Right ventricle myocardium inferior (tissue), 1 donor: Measurements from ENCODE around the gene ERMARD. TPM values are rescaled to one million over a fixed set of nuclear protein-coding genes. Genes with fewer than 3 reads are reported as not detected.
A peak's percentile ranks its signal among the peaks of the same experiment; 100 is the strongest.

Source experiments
- ATAC-seq: fragments of 200-7000 bp; cut with Tn5 transposase; one replicate; pipeline ENCODE4 v1.9.1; 2020; ENCODE audit warnings: mild to moderate bottlenecking, moderate library complexity
- DNase-seq: peaks from one replicate; pipeline ENCODE4 v3.0.0; 2021; ENCODE audit errors: missing footprints
- intact Hi-C: fragments of 100-400 bp; cut with DNase I; formaldehyde crosslinking; loops from one replicate; pipeline ENCODE4 v1.11.0; 2022
- total RNA-seq: library from RNA; stranded (reverse); fragmentation: NEBNext Ultra II Directional; extraction: Animal tissue kit (Norgen Biotek cat#: 25700); gene quantifications from one replicate; pipeline ENCODE4 v1.2.1, GENCODE V29; 2021
- donor health status: DM: no; HTN: yes; CAD: no; lungs with severe emphysema.

ERMARD gene
- total RNA-seq, 1 donor from 2014 or later = 6.5 TPM

GRCh38 chr6:169779092-169779815 is 27.8 kb downstream of the ERMARD start:
- no peak for DNase-seq
- intact Hi-C loops = no loop called here
- ATAC-seq = no peak

DNA sequence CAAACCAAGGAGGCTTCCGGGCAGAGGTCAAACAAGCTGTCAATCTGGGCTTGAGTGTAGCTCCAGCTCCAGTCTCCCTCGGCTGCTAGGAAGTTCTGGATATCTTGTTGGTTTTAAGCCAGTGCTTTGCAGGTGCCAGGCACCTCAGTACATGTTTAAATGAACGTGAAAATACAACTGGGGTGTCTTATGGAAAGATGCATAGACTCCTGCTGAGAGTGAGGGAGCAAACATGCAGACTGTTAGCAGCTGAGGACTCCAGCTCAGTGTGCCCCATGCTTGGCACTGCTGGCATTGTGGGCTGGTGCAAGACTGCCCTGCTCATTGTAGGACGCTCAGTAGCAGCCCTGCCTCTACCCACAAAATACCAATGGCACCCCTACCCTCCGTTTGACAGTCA is 28.5 kb downstream of the ERMARD start:
- DNase-seq (no peak), ATAC-seq (no peak)
- intact Hi-C loops = no loop called here

DNA sequence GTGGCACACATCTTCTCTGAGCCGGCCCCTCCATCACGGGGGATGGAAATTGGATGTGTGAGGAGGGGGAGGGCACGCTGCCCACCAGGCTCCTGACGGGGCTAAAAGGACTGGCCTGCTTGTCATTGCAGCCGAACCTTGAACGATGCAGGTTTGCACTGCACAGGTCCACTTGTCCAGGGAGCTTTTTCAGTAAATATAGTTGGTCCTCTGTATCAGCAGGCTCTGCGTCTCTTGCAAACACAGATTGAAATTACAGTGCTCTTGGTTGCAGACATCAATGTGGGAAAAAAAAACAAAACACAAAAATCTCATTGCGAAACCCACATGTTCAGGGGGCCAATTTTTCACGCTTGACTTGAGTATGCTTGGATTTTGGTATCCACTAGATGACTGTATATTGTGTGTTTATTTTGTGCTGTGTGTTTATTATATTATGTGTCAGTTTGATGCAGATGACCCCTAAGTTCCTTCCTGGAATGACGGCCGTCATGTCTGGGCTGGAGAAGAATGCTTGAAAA is 29.2 kb downstream of the ERMARD start:
- intact Hi-C loops = no loop called here
- no peak for DNase-seq
- ATAC-seq = no peak

DNA sequence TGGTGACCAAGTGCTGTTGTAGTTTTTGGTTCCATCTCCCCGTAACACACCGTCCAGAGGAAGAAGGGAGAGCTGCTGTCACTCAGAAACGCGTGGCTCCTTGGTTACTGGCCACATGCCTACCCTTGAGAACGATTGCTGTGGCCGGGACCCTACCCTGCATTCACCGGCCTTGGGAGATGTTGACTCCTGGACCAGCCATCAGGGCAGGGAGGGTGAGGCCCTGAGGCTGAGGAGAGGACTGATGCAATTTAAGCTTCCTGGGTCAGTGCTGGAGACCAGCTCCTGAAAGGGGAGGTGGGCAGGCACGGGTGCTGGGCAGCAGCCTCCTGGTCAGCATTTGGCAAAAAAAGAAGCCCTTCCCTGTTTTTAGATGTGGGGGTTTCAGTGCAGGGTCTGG is 31.5 kb downstream of the ERMARD start:
- ATAC-seq (no peak), DNase-seq (no peak)
- intact Hi-C loops = no loop called here

DNA sequence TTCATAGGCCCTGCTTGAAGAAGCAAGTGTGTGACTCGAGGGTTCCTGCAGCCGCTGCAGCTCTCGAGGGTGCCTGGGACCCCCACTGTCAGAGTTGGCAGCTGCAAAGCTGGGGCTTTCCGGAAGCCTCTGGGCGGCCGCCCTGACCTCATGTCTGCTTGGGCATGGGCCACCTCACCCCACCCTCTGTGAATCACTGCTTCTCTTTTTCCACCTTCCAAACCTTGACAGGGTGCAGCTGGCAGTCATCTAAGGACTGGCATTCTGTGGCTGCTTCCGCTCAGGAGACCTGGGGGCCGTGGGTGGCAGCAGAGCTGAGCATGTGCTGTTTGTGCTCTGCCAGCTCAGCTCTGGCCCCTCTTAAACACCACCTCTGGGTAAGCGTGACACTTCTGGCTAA is 32.0 kb downstream of the ERMARD start:
- ATAC-seq (no peak), DNase-seq (no peak)
- intact Hi-C loops = no loop called here

GRCh38 chr6:169783971-169784820 is 32.8 kb downstream of the ERMARD start:
- DNase-seq (no peak), ATAC-seq (no peak)
- intact Hi-C loops = no loop called here

DNA sequence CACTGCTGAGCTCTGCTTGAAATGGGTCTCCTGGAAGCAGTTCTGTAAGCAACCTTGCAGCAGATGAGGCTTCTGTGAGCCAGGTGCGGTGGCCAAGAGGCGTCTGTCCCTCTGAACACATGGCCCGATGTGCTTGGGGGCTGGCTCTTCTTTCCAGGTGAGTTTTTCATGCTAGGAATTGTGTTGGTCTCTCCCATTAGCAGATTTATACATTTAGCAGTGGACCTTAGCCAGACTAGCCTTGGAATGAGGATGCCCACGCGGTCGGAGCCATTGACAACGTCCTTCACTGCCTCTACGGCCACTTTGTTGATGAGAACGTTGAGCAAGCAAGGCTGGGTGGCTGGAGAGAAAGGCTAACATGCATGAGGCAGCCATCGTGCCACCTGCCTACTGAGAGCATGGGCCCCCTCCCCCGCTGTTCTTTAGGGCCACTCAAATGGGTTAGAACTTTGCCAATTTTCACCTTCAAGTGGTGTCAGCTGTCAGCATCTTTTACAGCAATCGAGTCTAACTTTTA is 33.5 kb downstream of the ERMARD start:
- intact Hi-C loops = no loop called here
- no peak for DNase-seq
- ATAC-seq = no peak

- ATAC-seq (no peak), DNase-seq (no peak)
- intact Hi-C loops = no loop called here
These were observed 34.1 kb downstream of the ERMARD start for GRCh38 chr6:169785566-169785965.

DNA sequence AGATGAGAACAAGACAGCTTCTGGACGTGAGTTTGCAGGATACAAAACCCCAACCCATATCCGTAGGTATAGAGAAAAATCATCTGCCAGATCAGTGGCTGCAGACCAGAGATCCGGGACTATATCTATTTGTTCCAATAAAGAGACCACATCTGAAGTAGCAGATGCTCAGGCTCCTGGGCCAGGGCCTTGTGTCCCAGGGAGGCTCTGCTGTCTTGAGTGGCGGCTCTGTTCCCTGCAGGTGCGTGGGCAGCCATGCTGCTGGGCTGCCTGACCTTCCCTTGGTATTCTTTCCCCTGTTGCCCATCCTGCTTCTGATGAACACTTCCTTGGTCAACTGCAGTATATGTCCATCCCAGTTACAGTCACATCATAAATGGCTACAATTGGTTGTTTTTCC is 34.9 kb downstream of the ERMARD start:
- intact Hi-C loops = no loop called here

DNA sequence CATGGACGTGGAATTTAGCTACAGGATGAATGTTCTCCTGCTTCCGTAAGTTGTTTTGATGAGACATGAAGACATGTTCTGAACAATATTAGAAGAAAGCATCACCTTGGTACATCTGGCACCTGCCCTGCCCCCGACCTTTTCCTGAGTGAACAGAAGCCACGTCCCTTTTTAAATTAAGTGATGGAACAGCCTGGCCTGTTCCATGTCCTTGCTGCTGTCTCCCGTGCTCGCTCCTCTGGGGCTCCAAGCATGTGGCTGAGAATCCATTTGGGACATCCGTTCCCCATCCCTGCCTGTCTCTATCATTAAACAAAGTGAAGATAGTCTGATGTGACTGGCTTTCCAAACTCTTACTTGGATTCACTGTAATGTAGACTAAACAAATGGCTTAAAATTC is 36.4 kb downstream of the ERMARD start:
- intact Hi-C loops = no loop called here
- no peak for ATAC-seq
- no peak for DNase-seq

More for the DNA sequence above, 34.9 kb downstream of the ERMARD start:
- no peak for ATAC-seq
- no peak for DNase-seq

- intact Hi-C loops = no loop called here
- DNase-seq (no peak), ATAC-seq (no peak)
These were observed 37.4 kb downstream of the ERMARD start for GRCh38 chr6:169788809-169789145.

- DNase-seq (no peak), ATAC-seq (no peak)
- intact Hi-C loops = no loop called here
These were observed 37.9 kb downstream of the ERMARD start for GRCh38 chr6:169789146-169789943.

DNA sequence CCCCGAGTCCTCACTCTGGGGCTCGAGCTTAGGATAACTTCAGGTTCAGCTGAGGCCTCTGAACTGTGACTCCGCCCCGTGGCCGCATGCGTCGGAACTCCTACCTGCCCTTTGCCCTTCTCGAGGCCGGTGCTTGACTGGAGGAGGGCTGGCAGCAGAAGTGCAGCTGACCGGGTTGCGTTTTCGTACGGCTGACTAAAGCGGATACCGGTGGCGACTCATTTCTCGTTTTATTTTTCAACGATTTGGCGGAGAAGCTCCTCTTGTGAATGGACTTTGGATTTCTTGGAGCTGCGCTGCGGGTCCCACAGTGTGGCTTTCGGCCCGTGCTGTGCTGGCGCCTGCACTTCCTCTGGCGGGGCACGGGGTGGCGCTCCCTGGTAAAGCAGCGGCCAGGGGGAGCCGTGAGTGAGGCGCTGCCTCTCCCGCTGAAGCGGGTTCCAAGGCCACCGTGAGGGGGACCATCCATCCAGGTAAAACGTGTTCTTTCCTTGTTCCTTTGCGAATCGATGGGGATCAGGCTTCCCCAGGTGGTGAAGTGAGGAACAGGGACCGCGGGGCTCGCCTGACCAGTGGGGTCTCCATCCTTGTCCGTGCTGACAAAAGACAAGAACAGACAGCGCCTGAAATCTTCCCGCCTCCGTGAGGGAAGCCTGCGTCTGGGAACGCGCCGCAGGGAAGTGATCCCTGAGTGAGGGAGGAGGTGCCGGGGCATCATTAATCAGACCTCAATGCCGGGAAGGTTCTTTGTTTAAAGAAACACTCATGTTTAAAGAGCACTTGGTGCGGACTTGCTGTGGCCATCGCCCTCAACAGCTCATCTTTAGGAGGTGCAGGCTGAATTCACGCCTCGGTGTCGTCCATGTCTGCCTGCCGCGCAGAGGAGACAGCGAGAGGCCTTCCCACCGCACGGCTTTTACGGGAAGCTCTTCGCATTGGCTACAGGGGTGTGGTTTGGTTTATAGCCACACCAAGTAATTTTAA is 38.8 kb downstream of the ERMARD start:
- ATAC-seq (peak; percentile 95), DNase-seq (peak; percentile 85)
- intact Hi-C loops = loop anchor here (1.0 kb wide), 1 partner anchor 739 kb away; no protein-coding TSS in a partner anchor

DNA sequence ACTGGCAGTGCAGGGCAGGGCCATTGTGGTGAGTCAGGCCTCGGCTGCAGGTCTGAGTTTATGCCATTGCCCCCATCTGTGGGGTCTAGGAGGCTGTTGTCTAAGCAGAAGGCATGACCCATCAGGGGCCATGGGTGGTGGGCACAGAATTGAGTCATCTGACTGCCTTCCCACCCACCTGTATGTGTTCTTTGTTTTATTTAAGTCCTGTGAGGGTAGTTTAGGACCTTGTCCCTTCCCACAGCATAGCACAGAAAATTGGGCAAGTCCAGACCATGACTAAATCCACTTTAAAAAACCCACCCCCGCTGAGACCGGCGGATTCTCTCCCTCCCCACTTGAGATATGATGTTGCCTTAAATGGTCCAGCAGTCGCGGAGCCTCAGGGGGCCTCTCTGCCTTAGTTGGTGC is 40.3 kb downstream of the ERMARD start:
- DNase-seq = no peak
- intact Hi-C loops = no loop called here
- no peak for ATAC-seq

DNA sequence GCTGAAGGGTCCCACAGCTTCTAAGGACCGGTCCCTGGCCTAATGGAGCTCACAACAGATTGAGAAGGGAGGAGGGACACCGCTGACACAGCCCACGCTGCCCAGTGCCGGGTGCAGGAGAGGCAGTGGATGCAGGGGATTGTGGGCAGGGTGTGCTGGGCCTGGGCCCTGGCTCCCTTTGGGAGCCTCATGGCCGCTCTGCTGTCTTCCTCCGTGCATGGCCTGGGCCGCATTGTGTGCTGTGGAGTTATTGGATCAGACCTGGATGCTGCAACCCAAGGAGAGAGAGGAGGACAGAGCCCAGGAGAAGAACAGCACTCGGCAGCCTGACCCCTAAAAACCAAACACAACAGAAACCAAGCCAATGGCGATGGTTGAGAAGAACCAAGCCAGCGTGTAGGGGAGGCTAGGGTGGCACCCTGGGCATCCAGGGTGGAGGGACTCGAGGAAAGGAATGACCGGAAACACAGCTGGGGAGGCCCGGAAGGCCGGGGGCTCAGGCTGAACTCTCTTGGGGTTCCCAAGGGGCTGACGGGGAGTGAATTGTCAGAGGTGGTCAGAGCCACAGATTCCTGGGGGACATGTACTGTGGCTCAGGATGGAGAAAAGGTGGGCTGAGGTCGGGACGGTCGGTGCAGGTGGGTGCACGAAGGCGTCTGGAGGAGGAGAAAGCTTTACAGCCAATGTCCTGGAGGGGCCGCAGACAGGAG is 41.0 kb downstream of the ERMARD start:
- no peak for DNase-seq
- no peak for ATAC-seq
- intact Hi-C loops = no loop called here

- no peak for ATAC-seq
- intact Hi-C loops = no loop called here
These were observed 42.0 kb downstream of the ERMARD start for GRCh38 chr6:169793408-169793807.

GRCh38 chr6:169794317-169795055 is 43.1 kb downstream of the ERMARD start:
- ATAC-seq = no peak
- intact Hi-C loops = no loop called here
- peak; percentile 40 for DNase-seq

More at GRCh38 chr6:169793408-169793807, 42.0 kb downstream of the ERMARD start:
- DNase-seq = no peak
